ENCODE measurements around the gene SDHC.
A peak's percentile ranks its signal among the peaks of the same experiment; 100 is the strongest.
"Not testable (repeated sequence)": the region's sequence is repeated elsewhere in the genome, so short reads cannot be mapped to it uniquely, and the experiment has no call there.

Gene SDHC

GRCh38 chr1:161311595-161312181 is 2.5 kb upstream of the SDHC start:
- DNase-seq (ENCODE audit: low spot score): no peak

GRCh38 chr1:161313554-161314200 is 504 bp upstream of the SDHC start:
- peak; percentile 80 for DNase-seq (ENCODE audit: low spot score)

DNA sequence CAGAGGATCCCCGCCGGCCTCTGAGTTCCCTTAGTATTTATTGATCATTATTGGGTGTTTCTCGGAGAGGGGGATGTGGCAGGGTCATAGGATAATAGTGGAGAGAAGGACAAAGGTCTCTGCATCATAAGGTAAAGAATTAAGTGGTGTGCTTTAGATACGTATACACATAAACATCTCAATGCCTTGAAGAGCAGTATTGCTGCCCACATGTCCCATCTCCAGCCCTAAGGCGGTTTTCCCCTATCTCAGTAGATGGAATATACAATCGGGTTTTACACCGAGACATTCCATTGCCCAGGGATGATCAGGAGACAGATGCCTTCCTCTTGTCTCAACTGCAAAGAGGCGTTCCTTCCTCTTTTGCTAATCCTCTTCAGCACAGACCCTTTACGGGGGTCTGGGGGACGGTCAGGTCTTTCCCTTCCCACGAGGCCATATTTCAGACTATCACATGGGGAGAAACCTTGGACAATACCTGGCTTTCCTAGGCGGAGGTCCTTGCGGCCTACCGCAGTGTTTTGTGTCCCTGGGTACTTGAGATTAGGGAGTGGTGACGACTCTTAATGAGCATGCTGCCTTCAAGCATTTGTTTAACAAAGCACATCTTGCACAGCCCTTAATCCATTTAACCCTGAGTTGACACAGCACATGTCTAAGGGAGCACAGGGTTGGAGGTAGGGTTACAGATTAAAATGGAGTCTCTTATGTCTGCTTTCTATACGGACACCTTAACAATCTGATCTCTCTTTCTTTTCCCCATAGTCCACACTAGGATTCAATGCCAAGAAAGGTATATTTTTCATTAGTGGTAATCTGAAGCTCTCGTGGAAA is 1.9 kb downstream of the SDHC start:
- not testable (repeated sequence) for DNase-seq (ENCODE audit: low spot score)

GRCh38 chr1:161324020-161324419 is 9.8 kb downstream of the SDHC start:
- DNase-seq (ENCODE audit: low spot score): no peak

GRCh38 chr1:161330346-161330745 is 16.2 kb downstream of the SDHC start:
- DNase-seq (ENCODE audit: low spot score): no peak

DNA sequence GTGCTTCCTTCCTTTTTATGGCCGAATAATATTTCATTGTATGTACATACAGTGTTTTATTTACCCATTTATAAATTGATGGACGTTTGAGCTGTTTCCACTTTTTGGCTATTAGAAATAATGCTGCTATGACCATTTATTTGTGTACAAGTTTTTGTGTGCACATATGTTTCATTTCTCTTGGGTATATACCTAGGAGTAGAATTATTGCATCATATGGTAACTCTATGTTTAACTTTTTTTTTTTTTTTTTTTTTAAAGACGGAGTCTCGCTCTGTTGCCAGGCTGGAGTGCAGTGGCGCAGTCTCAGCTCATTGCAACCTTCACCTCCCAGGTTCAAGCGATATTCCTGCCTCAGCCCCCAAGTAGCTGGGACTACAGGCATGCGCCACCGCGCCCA is 19.0 kb downstream of the SDHC start:
- no peak for DNase-seq (ENCODE audit: low spot score)

DNA sequence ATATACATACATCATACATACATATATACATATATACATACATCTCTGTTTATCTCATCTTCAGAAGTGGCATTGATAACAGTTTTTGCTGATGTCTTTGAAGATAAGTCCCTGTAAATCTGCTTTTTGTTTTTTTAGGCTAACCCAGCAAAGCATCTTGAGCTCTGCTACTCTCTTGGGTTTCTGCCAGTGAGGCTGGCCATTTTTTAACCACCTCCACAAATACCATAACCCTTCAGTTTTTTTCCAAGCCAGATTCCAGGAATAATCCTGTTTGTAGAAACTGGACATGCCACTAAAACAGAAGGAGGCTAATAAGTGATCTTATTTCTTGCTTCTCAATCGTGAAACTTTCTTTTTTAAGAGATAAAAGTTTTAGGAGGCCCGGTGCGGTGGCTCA is 21.6 kb downstream of the SDHC start:
- DNase-seq (ENCODE audit: low spot score): no peak

DNA sequence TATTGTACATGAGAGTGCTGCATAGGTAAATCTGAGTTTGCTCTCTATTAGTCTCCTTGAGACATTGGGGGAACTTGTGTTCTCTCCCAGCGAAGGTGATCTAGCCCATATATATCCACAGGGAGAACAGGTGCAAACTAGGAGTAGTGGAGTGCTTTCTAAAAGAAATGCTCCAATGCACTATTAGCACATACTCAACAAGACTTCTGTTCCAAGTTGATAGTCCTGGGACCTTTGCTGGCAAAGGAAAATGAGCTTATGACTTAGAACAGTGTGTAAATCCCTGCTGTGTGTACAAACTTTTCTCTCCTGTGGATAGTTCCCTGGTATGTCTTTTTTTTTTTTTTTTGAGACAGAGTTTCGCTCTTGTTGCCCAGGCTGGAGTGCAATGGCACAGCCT is 28.0 kb downstream of the SDHC start:
- DNase-seq (ENCODE audit: low spot score): no peak

DNA sequence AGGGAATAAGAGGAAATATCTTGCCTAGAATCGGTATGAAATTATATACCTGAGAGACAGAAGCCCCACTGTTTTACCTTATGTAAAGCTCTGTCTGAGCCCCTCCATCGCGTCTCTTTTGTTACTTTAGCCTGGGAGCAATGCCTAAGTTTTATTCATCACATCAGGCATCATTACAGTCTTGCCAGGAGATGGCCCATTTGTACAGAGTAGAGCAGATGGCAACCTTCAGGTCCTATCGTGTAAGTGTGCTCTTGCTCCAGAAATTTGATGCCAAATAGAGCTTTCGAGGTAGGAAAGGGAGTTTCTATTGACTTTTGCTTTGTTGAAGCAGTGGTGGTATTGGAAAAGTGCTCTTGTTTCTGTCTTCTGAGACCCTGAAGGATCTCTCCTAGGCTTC is 28.6 kb downstream of the SDHC start:
- peak; percentile 18 for DNase-seq (ENCODE audit: low spot score)

DNA sequence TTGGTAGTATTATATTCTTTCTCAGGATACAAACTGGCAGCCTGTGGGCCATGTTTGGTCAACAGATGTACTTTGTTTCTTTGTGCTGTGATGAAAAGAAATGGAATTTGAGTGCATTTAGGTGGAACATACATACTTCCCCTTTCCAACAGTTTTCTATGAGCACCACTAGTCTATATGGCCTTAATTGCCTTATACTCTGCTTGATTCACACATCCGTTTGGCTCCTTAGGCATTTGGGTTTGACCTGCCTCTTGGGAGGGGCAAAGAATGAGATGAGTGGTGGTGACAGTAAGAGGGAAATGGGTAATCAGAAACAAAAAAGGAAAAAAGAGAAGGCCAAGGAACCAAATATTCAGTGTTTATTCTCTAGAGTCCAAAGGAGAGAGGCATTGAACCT is 36.5 kb downstream of the SDHC start:
- DNase-seq (ENCODE audit: low spot score): no peak

GRCh38 chr1:161351482-161351881 is 37.3 kb downstream of the SDHC start:
- DNase-seq (ENCODE audit: low spot score): no peak

DNA sequence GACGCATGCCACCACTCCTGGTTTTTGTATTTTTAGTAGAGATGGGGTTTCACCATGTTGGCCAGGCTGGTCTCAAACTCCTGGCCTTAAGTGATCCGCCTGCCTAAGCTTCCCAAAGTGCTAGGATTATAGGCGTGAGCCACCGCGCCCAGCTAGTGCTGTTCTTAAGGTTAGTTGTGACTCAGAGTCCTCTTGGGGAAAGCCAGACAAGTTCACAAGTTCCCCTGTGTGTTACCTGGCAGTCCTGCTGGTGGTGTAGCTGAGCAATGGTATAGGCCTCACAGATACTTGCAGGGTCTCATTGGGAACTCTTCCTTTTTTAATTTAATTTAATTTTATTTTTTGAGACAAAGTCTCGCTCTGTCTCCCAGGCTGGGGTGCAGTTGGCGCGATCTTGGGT is 42.9 kb downstream of the SDHC start:
- DNase-seq (ENCODE audit: low spot score): no peak

GRCh38 chr1:161359291-161359690 is 45.1 kb downstream of the SDHC start:
- DNase-seq (ENCODE audit: low spot score): peak; percentile 77

DNA sequence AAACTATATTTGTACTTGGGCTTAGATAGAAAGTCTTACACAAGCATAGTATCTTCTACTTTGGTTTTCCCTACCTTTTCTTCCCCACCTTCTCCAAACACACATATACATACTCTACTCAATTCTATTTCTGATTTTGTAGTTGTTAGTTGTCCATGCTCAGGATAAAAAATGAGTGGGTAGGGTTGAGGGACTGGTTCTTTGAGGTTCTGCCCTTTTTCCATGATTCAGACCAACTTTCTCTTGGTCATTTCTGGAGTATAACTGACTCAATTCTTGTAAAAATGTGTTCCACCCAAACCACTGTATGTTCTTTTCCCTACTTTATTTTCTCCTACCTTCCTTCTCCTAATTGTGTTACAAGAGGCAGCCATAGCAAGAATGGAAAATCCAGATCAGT is 50.2 kb downstream of the SDHC start:
- no peak for DNase-seq (ENCODE audit: low spot score)

DNA sequence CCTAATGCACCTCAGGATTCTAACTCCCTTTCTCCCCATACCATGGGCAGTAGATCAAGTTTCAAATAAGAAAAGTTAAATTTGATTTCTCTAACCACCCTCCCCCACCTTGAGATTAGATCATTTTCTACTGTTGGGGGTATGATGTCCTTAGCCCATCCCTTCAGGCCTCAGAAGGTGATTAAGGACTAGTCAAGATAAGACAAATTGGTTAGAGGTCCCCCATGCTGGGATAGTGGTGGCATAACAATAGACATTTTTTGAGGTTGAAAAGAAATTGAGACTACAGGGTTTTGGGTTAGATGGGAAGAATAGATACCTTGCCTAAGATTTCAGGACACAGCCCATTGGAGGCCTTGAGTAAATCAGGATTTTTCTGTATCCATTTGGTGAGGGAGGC is 51.0 kb downstream of the SDHC start:
- DNase-seq (ENCODE audit: low spot score): no peak

DNA sequence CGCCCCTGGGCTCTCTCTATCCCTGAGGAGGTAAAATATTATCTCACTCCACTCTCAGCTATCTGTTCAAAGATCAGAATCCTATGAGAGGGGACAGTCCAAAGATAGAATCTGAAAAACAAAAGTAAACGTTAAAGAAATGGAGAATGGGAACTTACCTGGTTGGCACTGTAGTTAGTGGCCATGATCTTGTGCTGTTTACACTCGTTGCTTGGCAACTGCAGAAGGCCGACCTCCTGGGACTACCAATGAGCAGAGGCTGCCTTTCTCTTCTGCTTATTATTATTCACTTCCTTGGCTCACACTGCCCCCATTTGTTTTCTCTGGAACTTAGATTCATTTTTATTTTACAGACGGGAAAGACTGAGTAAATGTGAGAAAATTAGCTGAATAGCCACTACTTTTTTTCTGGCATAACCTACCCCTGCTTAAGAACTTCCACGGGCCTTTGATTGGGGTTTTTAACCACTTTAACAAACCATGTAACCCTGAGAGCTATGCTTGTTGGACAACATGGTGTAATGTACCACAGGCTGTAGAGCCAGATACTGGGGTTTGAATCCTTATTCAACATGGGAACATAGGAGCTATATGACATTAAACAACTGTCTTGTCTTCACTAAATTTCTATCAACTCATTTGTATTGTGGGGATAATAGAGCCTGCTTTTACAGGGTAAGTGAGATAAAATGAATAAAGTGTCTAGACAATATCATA is 53.7 kb downstream of the SDHC start, which contains the start of gene CFAP126:
Gene CFAP126 (minus strand): TSS at position 193 of the 717 bp plus-strand sequence. CDS start 8 bp downstream, at position 185.
- peak; percentile 92 for DNase-seq (ENCODE audit: low spot score)

GRCh38 chr1:161373442-161373841 is 59.3 kb downstream of the SDHC start:
- no peak for DNase-seq (ENCODE audit: low spot score)

DNA sequence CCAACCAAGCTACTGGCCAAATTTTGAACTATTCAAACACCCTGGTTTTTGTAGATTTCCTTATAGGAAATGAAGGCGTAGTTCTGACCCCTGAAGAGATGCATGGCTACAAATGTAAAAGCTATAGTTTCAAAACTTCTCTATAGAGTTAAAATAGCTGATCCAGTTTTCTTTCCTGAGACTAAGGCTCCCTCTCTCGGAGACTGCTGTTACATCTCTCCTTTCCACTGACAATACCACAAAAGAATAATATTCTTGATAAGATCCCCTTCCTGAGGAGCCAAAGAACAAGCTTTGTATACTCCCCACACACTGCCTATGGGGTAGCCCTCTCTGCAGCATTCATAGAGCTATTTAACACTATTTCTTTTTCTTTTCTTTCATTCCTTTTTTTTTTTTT is 60.2 kb downstream of the SDHC start:
- no peak for DNase-seq (ENCODE audit: low spot score)

DNA sequence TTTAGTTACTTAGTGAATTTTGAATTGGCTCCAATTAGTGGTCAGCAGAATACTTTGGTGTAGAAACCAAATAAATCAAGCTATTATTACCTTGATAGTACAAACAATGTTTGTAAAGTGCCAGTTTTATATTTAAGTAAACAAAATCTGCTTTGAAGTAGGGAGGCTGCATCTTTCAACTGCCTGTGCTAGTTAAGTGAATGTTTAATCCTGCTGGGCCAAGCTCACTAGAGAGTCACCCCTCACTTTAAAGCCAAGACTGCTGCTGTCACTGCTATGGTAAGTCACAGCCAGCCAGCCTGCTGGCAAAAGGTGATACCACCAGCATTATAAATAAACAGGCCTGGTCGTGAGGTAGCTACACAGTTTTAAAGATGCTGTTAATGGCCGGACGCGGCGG is 63.8 kb downstream of the SDHC start:
- DNase-seq (ENCODE audit: low spot score): no peak

- DNase-seq (ENCODE audit: low spot score): no peak
These were observed 64.9 kb downstream of the SDHC start for GRCh38 chr1:161379071-161379470.

GRCh38 chr1:161381707-161382106 is 67.5 kb downstream of the SDHC start:
- DNase-seq (ENCODE audit: low spot score): no peak

DNA sequence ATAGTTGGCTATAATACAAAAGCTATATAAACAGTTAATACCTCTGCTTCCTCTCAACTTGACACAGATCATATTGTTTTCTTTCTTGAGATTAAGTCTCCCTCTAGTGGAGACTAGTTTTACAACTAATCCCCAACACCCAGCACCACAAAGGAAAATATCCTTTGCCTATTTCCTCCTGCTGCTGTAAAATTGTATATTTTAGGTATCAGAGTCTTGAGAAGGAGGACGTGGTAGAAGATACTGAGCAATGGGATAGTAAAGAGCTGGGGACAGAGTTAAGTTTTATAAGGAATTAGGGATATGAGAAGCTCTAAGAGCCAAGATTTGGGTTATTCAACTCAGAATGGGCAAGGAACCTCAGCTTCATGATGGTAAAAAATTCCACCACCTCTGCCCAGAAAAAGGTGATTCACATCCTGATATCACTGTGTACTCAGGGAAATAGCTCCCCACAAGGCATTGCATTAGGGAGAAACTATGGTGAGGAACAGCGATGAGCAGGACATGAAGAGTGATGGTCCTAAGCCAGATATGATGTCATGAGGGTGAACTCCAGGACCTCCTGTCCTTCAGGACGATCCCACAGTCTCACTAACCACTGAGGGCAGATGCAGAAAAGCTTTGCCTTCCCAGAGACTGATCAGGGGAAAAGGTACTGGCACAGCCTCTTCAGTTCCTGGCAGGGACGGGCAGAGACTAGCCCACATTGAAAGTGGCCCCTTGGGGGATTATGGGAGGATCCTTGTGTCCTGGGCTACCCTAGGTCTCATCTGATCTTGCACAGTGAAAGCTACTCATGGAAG is 68.2 kb downstream of the SDHC start:
- peak; percentile 85 for DNase-seq (ENCODE audit: low spot score)
